Esophagus muscularis mucosa (tissue), 4 donors: ENCODE data around the gene STOX2. TPM values are rescaled to one million over a fixed set of nuclear protein-coding genes. Genes with fewer than 3 reads are reported as not detected.

Source experiments
- DNase-seq: peaks from one replicate; pipeline ENCODE4 v3.0.0-alpha.2; 2017; ENCODE audit errors: extremely low spot score
- H3K27ac ChIP-seq, 4 donors: fragments of 200-600 bp; sonication (generic); replicated peaks in 1 of 4; 1 replicate in 3 of 4; 2 replicates in 1 of 4; pipeline ENCODE4 v1.5.1; 2016 to 2019; ENCODE audit warnings: mild to moderate bottlenecking in 1 of 4
- H3K27me3 ChIP-seq, 4 donors: fragments of 200-600 bp; sonication (generic); one replicate each; pipeline versions ENCODE4 v1.5.1 to v1.6.0; 2016 to 2019
- H3K36me3 ChIP-seq, 4 donors: fragments of 200-600 bp; sonication (generic); one replicate each; pipeline ENCODE4 v1.5.1; 2016 to 2019
- H3K4me1 ChIP-seq, 4 donors: fragments of 200-600 bp; sonication (generic); one replicate each; pipeline ENCODE4 v1.5.1; 2016 to 2019
- H3K4me3 ChIP-seq, 4 donors: fragments of 200-600 bp; sonication (generic); 1 replicate in 2 of 4; 2 replicates in 2 of 4; pipeline ENCODE4 v1.5.1; 2016 to 2019; ENCODE audit warnings: mild to moderate bottlenecking in 4 of 4, moderate library complexity in 1 of 4
- H3K9me3 ChIP-seq, 4 donors: fragments of 200-600 bp; sonication (generic); 1 replicate in 3 of 4; 2 replicates in 1 of 4; pipeline ENCODE4 v1.5.1; 2016 to 2019
- CTCF ChIP-seq, 3 experiments: fragments of 200-600 bp in 2 of 3; fragments of 450-650 bp in 1 of 3; sonication (generic) in 2 of 3; IDR thresholded peaks; one replicate each; pipeline ENCODE4 v1.5.1; 2017 to 2019; ENCODE audit warnings: antibody characterized with exemption in 3 of 3, mild to moderate bottlenecking in 2 of 3, moderate library complexity in 1 of 3
- EP300 ChIP-seq: sonication (generic); formaldehyde crosslinking; IDR thresholded peaks from one replicate; pipeline ENCODE4 v1.6.1; 2017; ENCODE audit warnings: antibody characterized with exemption
- POLR2A ChIP-seq: fragments of 450-650 bp; IDR thresholded peaks from one replicate; pipeline ENCODE4 v1.6.1; 2017; ENCODE audit warnings: antibody characterized with exemption, moderate library complexity, mild to moderate bottlenecking, low read depth
- POLR2AphosphoS5 ChIP-seq, 2 donors: sonication (generic); formaldehyde crosslinking; IDR thresholded peaks; one replicate each; pipeline ENCODE4 v1.6.1; 2017; ENCODE audit warnings: antibody characterized with exemption in 2 of 2
- WGBS: methylation state at CpG from one replicate; pipeline ENCODE4 v1.1.5; 2018; 5-methylcytosine and 5-hydroxymethylcytosine counted together
- intact Hi-C: fragments of 100-400 bp; cut with DNase I; formaldehyde crosslinking; loops from one replicate; pipeline ENCODE4 v1.15.1; 2023
- total RNA-seq, 4 donors: library from RNA; depleted of rRNA; stranded (reverse); fragments of >200 nt; gene quantifications; one replicate each; pipeline versions ENCODE4 v1.1.0 to v1.2.1, GENCODE V29; 2016

The STOX2 gene
- total RNA-seq, 4 donors from 2014 or later: 7.0 to 11.7 (median 10.5) TPM

GRCh38 chr4:183860119-183860518 lies 45.0 kb upstream of the STOX2 start:
- Histone ChIP-seq H3K4me3 (no peak overlapping the region), H3K9me3 (no peaks in the 10 kb centered on the region), H3K27me3 (no peaks in the 10 kb centered on the region), H3K4me1 (no peaks in the 10 kb centered on the region), H3K36me3 (no peaks in the 10 kb centered on the region), H3K27ac (no peak overlapping the region)
- 51% methylated on average over 2 of the region's 2 CpGs for whole genome bisulfite sequencing
- TF ChIP-seq CTCF (IDR thresholded peaks at IDR 0.05) (no peak), EP300 (no peak), POLR2AphosphoS5 (IDR thresholded peaks at IDR 0.05) (no peak), POLR2A (no peak)
- intact Hi-C loops: no loop called here
- no peak for DNase-seq

DNA sequence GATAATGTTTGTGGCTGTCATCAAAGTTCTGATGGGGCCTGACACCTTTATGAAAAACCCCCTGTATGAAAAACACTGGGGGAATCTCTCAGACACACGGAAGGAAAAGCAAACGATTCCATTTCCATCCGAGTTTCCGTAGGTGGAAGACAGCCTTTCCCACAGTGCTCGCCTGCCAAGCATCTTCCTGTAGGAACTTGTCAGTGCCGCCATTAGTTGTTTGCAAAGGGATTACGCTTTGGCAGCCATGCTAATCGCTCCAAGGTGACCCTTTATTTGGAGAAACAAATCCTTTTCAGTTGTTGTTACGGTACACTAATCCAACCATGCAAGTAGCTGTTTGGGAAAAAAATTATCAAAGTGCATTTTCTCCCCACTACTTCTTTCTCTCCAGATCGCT lies 44.4 kb upstream of the STOX2 start:
- TF ChIP-seq CTCF (IDR thresholded peaks at IDR 0.05) (no peak), EP300 (no peak), POLR2AphosphoS5 (IDR thresholded peaks at IDR 0.05) (no peak), POLR2A (no peak)
- Histone ChIP-seq H3K9me3 (no peaks in the 10 kb centered on the region), H3K27me3 (no peaks in the 10 kb centered on the region), H3K27ac (no peak overlapping the region), H3K4me3 (peak overlapping the region in 1 of 4 donors; percentile 6), H3K4me1 (no peaks in the 10 kb centered on the region), H3K36me3 (no peaks in the 10 kb centered on the region)
- peak; percentile 64 for DNase-seq
- intact Hi-C loops: no loop called here
- 55% methylated on average over 9 of the region's 10 CpGs for WGBS

DNA sequence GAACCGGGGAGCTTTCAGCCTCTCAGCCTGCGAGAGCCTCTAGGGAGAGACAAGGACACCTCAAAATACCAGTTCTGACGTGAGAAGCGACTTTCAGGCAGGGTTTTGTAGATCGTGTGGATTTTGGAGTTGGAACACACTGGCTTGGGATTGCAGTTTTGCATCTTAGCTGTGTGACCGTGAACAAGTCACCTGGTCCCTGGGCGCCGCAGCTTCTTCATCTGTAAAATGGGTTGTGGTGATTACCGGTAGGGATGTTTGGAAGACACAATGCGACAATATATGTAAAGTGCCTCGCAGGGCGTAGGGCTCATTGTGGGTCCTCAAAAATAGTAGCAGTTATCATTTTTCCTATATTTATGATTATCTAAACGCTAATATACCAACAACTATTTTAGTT lies 43.7 kb upstream of the STOX2 start:
- DNase-seq: peak; percentile 77
- H3K27me3 ChIP-seq: no peaks in the 10 kb centered on the region
- no peaks in the 10 kb centered on the region for H3K9me3 ChIP-seq
- H3K36me3 ChIP-seq: no peaks in the 10 kb centered on the region
- no peaks in the 10 kb centered on the region for H3K4me1 ChIP-seq
- WGBS: 94% methylated on average over 13 of the region's 13 CpGs
- no peak overlapping the region for H3K27ac ChIP-seq
- intact Hi-C loops: no loop called here
- no peak overlapping the region for H3K4me3 ChIP-seq
- TF ChIP-seq CTCF (IDR thresholded peaks at IDR 0.05): no peak
- no peak for TF ChIP-seq POLR2AphosphoS5 (IDR thresholded peaks at IDR 0.05)
- no peak for TF ChIP-seq EP300
- no peak for TF ChIP-seq POLR2A

- TF ChIP-seq POLR2AphosphoS5 (IDR thresholded peaks at IDR 0.05): no peak
- TF ChIP-seq EP300: no peak
- no peak for TF ChIP-seq CTCF (IDR thresholded peaks at IDR 0.05)
- TF ChIP-seq POLR2A: no peak
- 89% methylated on average over 8 of the region's 8 CpGs for WGBS
These were observed 41.8 kb upstream of the STOX2 start for GRCh38 chr4:183863155-183863825.

DNA sequence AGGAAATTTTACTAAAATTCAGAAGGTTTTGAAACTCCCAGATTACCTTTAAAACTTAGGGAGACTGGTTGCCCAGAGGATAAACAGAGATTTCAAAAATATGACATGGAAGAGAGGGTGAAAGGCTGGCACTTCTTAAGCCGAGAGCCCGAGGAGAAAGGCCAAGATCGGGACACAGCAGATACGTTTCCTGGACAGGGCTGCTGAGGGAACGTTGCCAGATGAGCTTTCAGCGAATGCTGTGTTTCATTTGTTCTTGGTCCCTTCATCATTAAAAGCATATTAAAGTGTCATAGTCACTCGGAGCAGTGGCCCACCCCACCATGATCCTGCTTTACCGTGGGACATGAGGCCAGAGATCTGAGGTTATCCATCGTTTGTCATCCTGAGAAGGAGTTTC lies 37.9 kb upstream of the STOX2 start:
- Histone ChIP-seq H3K4me1 (no peaks in the 10 kb centered on the region), H3K27me3 (no peaks in the 10 kb centered on the region), H3K9me3 (no peaks in the 10 kb centered on the region), H3K36me3 (no peaks in the 10 kb centered on the region), H3K4me3 (no peak overlapping the region), H3K27ac (no peak overlapping the region)
- TF ChIP-seq EP300 (no peak), POLR2AphosphoS5 (IDR thresholded peaks at IDR 0.05) (no peak), CTCF (IDR thresholded peaks at IDR 0.05) (no peak), POLR2A (no peak)
- peak; percentile 82 for DNase-seq
- 49% methylated on average over 9 of the region's 9 CpGs for WGBS
- intact Hi-C loops: no loop called here

More at GRCh38 chr4:183863155-183863825, 41.8 kb upstream of the STOX2 start:
- Histone ChIP-seq H3K9me3 (no peaks in the 10 kb centered on the region), H3K4me1 (no peaks in the 10 kb centered on the region), H3K36me3 (no peaks in the 10 kb centered on the region), H3K4me3 (no peak overlapping the region), H3K27ac (no peak overlapping the region), H3K27me3 (no peaks in the 10 kb centered on the region)
- DNase-seq: no peak
- intact Hi-C loops: no loop called here
